OCI-LY1 (cell line): Measurements from ENCODE around the gene DNAJC24.

Experiments
- CTCF ChIP-seq: fragments of 200-600 bp; sonication (generic), shearing (Covaris generic); IDR thresholded peaks from 2 replicates; pipeline ENCODE4 v1.5.1; 2017; ENCODE audit warnings: mild to moderate bottlenecking, antibody characterized with exemption, low read length, moderate library complexity, mixed read lengths
- EZH2 ChIP-seq: fragments of 200-600 bp; sonication (generic), shearing (Covaris generic); IDR thresholded peaks from 2 replicates; pipeline ENCODE4 v1.8.0; 2017; ENCODE audit warnings: borderline replicate concordance, mixed run types, mild to moderate bottlenecking, antibody characterized with exemption, low read length, moderate library complexity, mixed read lengths

GRCh38 chr11:31412946-31413345 lies 43.3 kb downstream of the DNAJC24 start:
- no peak for TF ChIP-seq CTCF
- TF ChIP-seq EZH2: no peak
